A673 (cell line): Measurements from ENCODE around the gene ZEB1. TPM values are rescaled to one million over a fixed set of nuclear protein-coding genes. Genes with fewer than 3 reads are reported as not detected.

Experiments
- BruUV-seq: library from RNA; stranded (reverse); fragments of 400-500 nt; replicated peaks from 2 replicates; lab custom pipeline; 2021; lab: Mats Ljungman, UMichigan
- CTCF ChIA-PET: fragments of 300-600 bp; sonication (Branson Sonifier 250); formaldehyde crosslinking; loops from one replicate; lab custom pipeline; 2022; ENCODE audit warnings: antibody characterized with exemption; lab: Charles Lee
- POLR2A ChIA-PET: fragments of 300-600 bp; sonication (Branson Sonifier 250); formaldehyde crosslinking; loops from one replicate; lab custom pipeline; 2022; ENCODE audit warnings: antibody characterized with exemption; ENCODE audit not compliant: low non-redundant PET; lab: Charles Lee
- DNase-seq: peaks from one replicate; pipeline ENCODE4 v3.0.0-alpha.2; 2015; ENCODE audit warnings: low spot score
- H3K27ac ChIP-seq: fragments of 200-600 bp; sonication (generic); 2 replicates; pipeline ENCODE4 v1.5.1; 2016; ENCODE audit warnings: mixed run types, low read depth, mild to moderate bottlenecking, mixed read lengths, antibody characterized with exemption, low read length; ENCODE audit not compliant: poor library complexity, severe bottlenecking
- H3K27me3 ChIP-seq: fragments of 200-600 bp; sonication (generic); replicated peaks from 2 replicates; pipeline ENCODE4 v1.6.1; 2017; ENCODE audit warnings: mixed run types, low read depth, mild to moderate bottlenecking, mixed read lengths, antibody characterized with exemption, low read length; ENCODE audit not compliant: insufficient read depth, poor library complexity
- H3K36me3 ChIP-seq: fragments of 200-600 bp; sonication (generic); 2 replicates; pipeline ENCODE4 v1.6.1; 2016; ENCODE audit warnings: mixed run types, mild to moderate bottlenecking, mixed read lengths, antibody characterized with exemption, low read length; ENCODE audit not compliant: insufficient read depth, poor library complexity, severe bottlenecking
- H3K4me1 ChIP-seq: fragments of 200-600 bp; sonication (generic); 2 replicates; pipeline ENCODE4 v1.6.1; 2017; ENCODE audit warnings: mixed run types, mild to moderate bottlenecking, mixed read lengths, antibody characterized with exemption, low read length; ENCODE audit not compliant: insufficient read depth, poor library complexity, severe bottlenecking
- H3K4me3 ChIP-seq: fragments of 200-600 bp; sonication (generic); 2 replicates; pipeline ENCODE4 v1.5.1; 2016; ENCODE audit warnings: low read depth, mixed run types, mild to moderate bottlenecking, mixed read lengths, low read length; ENCODE audit not compliant: poor library complexity, severe bottlenecking
- H3K9me3 ChIP-seq: fragments of 200-600 bp; sonication (generic); 2 replicates; pipeline ENCODE4 v1.6.1; 2016; ENCODE audit warnings: mixed run types, low read depth, mild to moderate bottlenecking, mixed read lengths, antibody characterized with exemption, low read length; ENCODE audit not compliant: poor library complexity, severe bottlenecking
- EZH2 ChIP-seq: fragments of 200-600 bp; sonication (generic); IDR thresholded peaks from 2 replicates; pipeline ENCODE4 v1.6.1; 2017; ENCODE audit warnings: borderline replicate concordance, low read depth, mild to moderate bottlenecking, mixed read lengths, antibody characterized with exemption, low read length; ENCODE audit not compliant: poor library complexity, severe bottlenecking
- intact Hi-C: fragments of 100-400 bp; cut with micrococcal nuclease; formaldehyde crosslinking; loops from one replicate; pipeline ENCODE4 v1.10.0; 2022; ENCODE audit not compliant: unreplicated experiment
- total RNA-seq: library from RNA; stranded (reverse); gene quantifications from 2 replicates; pipeline ENCODE4 v1.2.3, GENCODE V29; 2021
- TF ChIP-seq, protein P1 (sequence below): fragments of 300-800, 200-600 bp; sonication (generic); conservative IDR thresholded peaks from 2 replicates; pipeline ENCODE4 v1.5.1; 2017; ENCODE audit warnings: low read depth, mild to moderate bottlenecking, antibody characterized with exemption, low read length, moderate library complexity, mixed read lengths

ZEB1 gene
- total RNA-seq, 1 experiment from 2014 or later = 8.3 TPM

DNA sequence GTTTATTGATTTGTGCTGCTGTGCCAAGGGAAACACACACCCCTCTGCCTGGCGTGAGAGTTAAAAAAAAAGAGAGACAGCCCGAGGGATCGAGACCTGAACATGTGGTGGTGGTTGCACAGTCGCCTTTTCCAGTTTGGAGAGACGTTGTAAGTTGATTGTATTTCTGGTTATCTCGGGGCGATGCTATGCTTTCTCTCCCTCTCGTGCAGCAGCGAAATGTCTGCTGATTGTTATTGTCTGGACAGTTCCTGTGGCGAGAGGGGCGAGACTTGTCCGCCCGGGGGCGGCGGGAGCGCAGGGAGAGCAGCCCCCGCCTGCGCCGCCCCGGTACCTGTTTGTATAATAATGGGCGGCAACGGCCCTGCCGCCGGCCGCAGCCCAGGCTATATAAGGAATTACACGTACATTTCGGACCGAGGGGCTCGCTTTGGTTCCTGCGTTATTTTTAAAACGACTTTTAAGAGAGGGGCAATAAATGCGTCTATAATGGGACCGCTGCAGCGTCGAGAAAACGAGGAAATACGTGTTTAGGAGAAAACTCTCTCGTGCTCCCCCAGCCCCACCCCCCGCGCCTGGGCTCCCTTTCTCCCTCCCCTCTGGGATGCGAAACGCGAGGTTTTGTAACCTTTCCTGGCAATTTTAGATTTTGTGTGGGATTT lies 1.7 kb downstream of the ZEB1 start:
- DNase-seq = peak; percentile 12
- BruUV-seq = no TSS peak
- no peaks in the 10 kb centered on the region for H3K9me3 ChIP-seq
- intact Hi-C loops = loop anchor here (10.0 kb wide), 2 partner anchors 174 to 484 kb away; no protein-coding TSS in a partner anchor
- H3K4me1 ChIP-seq = peaks cover 15% of the 10 kb centered on the region
- ChIA-PET POLR2A (no interaction called here), CTCF (no interaction called here)
- no peak overlapping the region for H3K27ac ChIP-seq
- peak overlapping the region; percentile 68 for H3K4me3 ChIP-seq
- peaks cover 57% of the 10 kb centered on the region for H3K27me3 ChIP-seq
- no peaks in the 10 kb centered on the region for H3K36me3 ChIP-seq
- peak; percentile 36 for TF ChIP-seq EZH2
- TF ChIP-seq, protein P1, sequence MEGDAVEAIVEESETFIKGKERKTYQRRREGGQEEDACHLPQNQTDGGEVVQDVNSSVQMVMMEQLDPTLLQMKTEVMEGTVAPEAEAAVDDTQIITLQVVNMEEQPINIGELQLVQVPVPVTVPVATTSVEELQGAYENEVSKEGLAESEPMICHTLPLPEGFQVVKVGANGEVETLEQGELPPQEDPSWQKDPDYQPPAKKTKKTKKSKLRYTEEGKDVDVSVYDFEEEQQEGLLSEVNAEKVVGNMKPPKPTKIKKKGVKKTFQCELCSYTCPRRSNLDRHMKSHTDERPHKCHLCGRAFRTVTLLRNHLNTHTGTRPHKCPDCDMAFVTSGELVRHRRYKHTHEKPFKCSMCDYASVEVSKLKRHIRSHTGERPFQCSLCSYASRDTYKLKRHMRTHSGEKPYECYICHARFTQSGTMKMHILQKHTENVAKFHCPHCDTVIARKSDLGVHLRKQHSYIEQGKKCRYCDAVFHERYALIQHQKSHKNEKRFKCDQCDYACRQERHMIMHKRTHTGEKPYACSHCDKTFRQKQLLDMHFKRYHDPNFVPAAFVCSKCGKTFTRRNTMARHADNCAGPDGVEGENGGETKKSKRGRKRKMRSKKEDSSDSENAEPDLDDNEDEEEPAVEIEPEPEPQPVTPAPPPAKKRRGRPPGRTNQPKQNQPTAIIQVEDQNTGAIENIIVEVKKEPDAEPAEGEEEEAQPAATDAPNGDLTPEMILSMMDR = no peak

DNA sequence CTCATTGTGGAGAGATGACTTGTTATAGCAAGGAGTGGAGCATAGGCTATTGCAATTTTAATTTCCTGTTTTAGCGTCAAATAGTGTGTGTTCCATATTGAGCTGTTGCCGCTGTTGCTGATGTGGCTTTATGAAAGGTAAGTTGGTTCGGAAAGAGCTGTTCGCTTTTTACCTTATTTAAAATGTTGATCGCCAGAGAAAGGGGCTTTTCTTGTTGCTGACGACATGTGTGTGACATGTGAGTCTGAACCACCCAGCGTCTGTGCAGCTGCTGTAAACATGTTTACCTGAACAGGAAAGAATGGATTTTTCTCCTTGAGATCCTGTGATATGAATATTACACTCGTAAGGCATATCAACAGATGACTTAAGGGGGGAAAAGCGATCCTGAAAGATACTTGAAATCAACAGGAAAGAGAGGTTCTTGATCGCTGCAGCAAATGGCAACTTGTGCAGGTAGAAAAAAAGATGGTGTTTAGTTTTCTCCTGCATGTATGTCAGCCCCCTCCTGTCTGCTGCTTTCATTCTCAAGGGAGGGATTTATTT lies 2.5 kb downstream of the ZEB1 start:
- intact Hi-C loops = loop anchor here (10.0 kb wide), 2 partner anchors 173 to 483 kb away; no protein-coding TSS in a partner anchor
- Histone ChIP-seq H3K27ac (no peak overlapping the region), H3K4me1 (peaks cover 15% of the 10 kb centered on the region), H3K9me3 (no peaks in the 10 kb centered on the region), H3K27me3 (peaks cover 62% of the 10 kb centered on the region), H3K36me3 (no peaks in the 10 kb centered on the region), H3K4me3 (no peak overlapping the region)
- ChIA-PET CTCF (no interaction called here), POLR2A (no interaction called here)
- no peak for DNase-seq
- BruUV-seq = TSS peak; percentile 44
- TF ChIP-seq, protein P1 = no peak
- peak; percentile 17 for TF ChIP-seq EZH2

DNA sequence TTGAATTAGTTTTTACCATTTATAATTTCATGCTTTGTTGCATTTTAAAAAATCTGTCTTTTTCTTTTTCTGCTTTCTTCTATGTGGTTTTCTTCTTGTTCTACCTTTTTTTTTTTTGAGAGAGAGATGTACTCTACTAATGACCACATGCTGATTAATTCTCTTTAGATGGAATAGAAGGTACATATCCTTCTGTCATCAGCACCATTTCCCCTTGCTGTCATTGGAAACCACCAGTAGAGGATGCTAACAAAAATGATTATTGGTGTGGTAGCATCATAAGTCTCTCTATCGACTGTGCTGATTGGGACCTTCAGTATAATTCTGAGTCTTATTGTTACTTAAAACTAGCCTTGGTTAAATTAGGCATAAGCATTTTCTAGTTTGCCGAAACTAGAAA lies 3.6 kb downstream of the ZEB1 start:
- no peaks in the 10 kb centered on the region for H3K36me3 ChIP-seq
- H3K4me3 ChIP-seq = no peak overlapping the region
- no peak for DNase-seq
- H3K27ac ChIP-seq = no peak overlapping the region
- intact Hi-C loops = loop anchor here (10.0 kb wide), 2 partner anchors 172 to 482 kb away; no protein-coding TSS in a partner anchor
- peaks cover 63% of the 10 kb centered on the region for H3K27me3 ChIP-seq
- peaks cover 15% of the 10 kb centered on the region for H3K4me1 ChIP-seq
- TF ChIP-seq EZH2 = no peak
- TF ChIP-seq, protein P1 = peak; percentile 28; the same call in 1 of the 2 replicates
- no peaks in the 10 kb centered on the region for H3K9me3 ChIP-seq
- ChIA-PET POLR2A (no interaction called here), CTCF (no interaction called here)
- no TSS peak for BruUV-seq
